Uterus (tissue), 4 donors: ENCODE data around the gene CDH15. TPM values are rescaled to one million over a fixed set of nuclear protein-coding genes. Genes with fewer than 3 reads are reported as not detected.

ENCODE experiments used
- DNase-seq, 2 donors: peaks; one replicate each; pipeline ENCODE4 v3.0.0-alpha.2; 2019 to 2020
- H3K27ac ChIP-seq, 2 donors: fragments of 200-600 bp; sonication (generic); 1 replicate in 1 of 2; 2 replicates in 1 of 2; pipeline ENCODE4 v1.5.1; 2016 to 2018
- H3K27me3 ChIP-seq, 2 donors: fragments of 200-600 bp; sonication (generic); one replicate each; pipeline ENCODE4 v1.5.1; 2018 to 2019; ENCODE audit warnings: control low read depth in 1 of 2
- H3K36me3 ChIP-seq, 2 donors: fragments of 200-600 bp; sonication (generic); one replicate each; pipeline ENCODE4 v1.5.1; 2019; ENCODE audit warnings: control low read depth in 1 of 2
- H3K4me1 ChIP-seq, 2 donors: fragments of 200-600 bp; sonication (generic); one replicate each; pipeline ENCODE4 v1.5.1; 2018 to 2019; ENCODE audit warnings: control low read depth in 1 of 2
- H3K4me3 ChIP-seq, 2 donors: fragments of 200-600 bp; sonication (generic); 1 replicate in 1 of 2; 2 replicates in 1 of 2; pipeline ENCODE4 v1.5.1; 2018 to 2019; ENCODE audit warnings: mild to moderate bottlenecking in 1 of 2
- H3K9me3 ChIP-seq, 2 donors: fragments of 200-600 bp; sonication (generic); one replicate each; pipeline ENCODE4 v1.5.1; 2019; ENCODE audit warnings: control low read depth in 1 of 2
- CTCF ChIP-seq, 4 experiments: fragments of 200-600 bp in 2 of 4; fragments of 450-650 bp in 2 of 4; sonication (generic) in 2 of 4; IDR thresholded peaks; one replicate each; pipeline ENCODE4 v1.5.1; 2016 to 2019; ENCODE audit warnings: antibody characterized with exemption in 4 of 4, mild to moderate bottlenecking in 2 of 4, moderate library complexity in 1 of 4
- POLR2A ChIP-seq, 2 donors: fragments of 450-650 bp; IDR thresholded peaks; one replicate each; pipeline ENCODE4 v1.6.1; 2016; ENCODE audit warnings: antibody characterized with exemption in 2 of 2, mild to moderate bottlenecking in 1 of 2, moderate library complexity in 1 of 2
- intact Hi-C: fragments of 100-400 bp; cut with DNase I; formaldehyde crosslinking; loops from one replicate; pipeline ENCODE4 v1.15.1; 2023; ENCODE audit warnings: low total_unique reads
- total RNA-seq, 4 donors: library from RNA; depleted of rRNA in 3 of 4; stranded (reverse); fragments of >200 nt in 3 of 4; gene quantifications; one replicate each; pipeline versions ENCODE4 v1.1.0 to v1.2.4, GENCODE V29; 2014 to 2023
- donor health status: DM: yes; HTN: yes; CAD: no.

CDH15 gene
- total RNA-seq, 4 donors from 2014 or later: 0.21 TPM; not detected in 3

DNA sequence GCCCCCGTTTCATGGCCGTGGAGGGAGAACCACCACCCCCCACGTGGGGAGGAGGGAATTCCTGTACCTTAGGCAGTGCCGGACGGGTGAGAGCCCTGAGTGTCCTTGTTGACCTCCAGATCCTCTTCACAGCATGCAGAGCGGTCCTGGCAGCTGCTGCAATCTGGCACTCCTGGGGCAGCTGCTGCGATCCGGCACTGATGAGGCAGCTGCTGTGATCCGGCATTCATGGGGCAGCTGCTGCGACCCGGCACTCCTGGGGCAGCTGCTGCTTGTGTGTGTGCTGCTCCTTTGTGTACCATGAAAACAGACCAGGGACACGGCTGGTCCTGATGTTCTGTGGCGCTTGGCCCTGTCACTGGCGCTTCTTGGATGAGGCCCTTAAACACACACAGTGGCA, 58.7 kb downstream of the CDH15 start:
- no peaks in the 10 kb centered on the region for H3K9me3 ChIP-seq
- no peaks in the 10 kb centered on the region for H3K36me3 ChIP-seq
- DNase-seq: no peak
- H3K4me3 ChIP-seq: no peak overlapping the region
- H3K27me3 ChIP-seq: no peaks in the 10 kb centered on the region
- intact Hi-C loops: no loop called here
- TF ChIP-seq POLR2A (IDR thresholded peaks at IDR 0.05) (no peak), CTCF (IDR thresholded peaks at IDR 0.05) (no peak)
- no peak overlapping the region for H3K27ac ChIP-seq
- H3K4me1 ChIP-seq: no peaks in the 10 kb centered on the region

DNA sequence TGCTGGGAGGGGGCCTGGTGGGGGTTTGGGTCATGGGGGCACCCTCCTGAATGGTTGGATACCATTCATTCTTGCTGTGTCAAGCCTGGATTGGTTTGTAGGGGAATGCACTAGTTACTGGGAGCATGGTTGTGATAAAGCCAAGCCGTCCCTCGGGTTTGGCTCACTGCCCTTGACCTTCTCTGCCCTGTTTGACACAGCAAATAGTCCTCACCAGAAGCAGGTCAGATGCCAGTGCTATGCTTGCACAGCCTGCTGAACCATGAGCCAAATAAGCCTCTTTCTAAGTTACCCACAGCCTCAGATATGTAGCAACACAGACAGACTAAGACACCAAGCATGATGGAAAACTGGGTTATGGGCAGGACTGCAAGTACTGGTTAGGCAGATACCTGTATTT, 60.6 kb downstream of the CDH15 start:
- Histone ChIP-seq H3K27me3 (no peaks in the 10 kb centered on the region), H3K27ac (no peak overlapping the region), H3K4me3 (no peak overlapping the region), H3K9me3 (no peaks in the 10 kb centered on the region), H3K36me3 (no peaks in the 10 kb centered on the region), H3K4me1 (no peaks in the 10 kb centered on the region)
- DNase-seq: no peak
- intact Hi-C loops: no loop called here
- TF ChIP-seq POLR2A (IDR thresholded peaks at IDR 0.05) (no peak), CTCF (IDR thresholded peaks at IDR 0.05) (no peak)

GRCh38 chr16:89233678-89234490, 62.3 kb downstream of the CDH15 start:
- no peaks in the 10 kb centered on the region for H3K27me3 ChIP-seq
- no peaks in the 10 kb centered on the region for H3K36me3 ChIP-seq
- H3K27ac ChIP-seq: no peak overlapping the region
- H3K9me3 ChIP-seq: no peaks in the 10 kb centered on the region
- no peak for TF ChIP-seq CTCF (IDR thresholded peaks at IDR 0.05)
- no peak for TF ChIP-seq POLR2A (IDR thresholded peaks at IDR 0.05)
- intact Hi-C loops: no loop called here
- no peak for DNase-seq
- no peaks in the 10 kb centered on the region for H3K4me1 ChIP-seq
- no peak overlapping the region for H3K4me3 ChIP-seq

DNA sequence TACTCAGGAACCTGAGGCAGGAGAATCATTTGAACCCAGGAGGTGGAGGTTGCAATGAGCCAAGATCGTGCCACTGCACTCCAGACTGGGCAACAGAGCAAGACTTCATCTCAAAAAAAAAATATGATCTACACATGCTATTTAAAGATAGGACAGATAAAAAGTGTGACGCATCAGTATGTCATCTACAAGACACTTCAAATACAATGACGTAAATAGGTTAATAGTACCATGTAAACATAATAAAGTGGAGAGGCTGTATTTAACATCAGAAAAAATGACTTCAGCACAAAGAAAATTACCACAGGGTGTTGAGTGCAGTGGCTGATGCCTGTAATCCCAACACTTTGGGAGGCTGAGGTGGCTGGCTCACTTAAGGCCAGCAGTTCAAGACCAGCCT, 66.2 kb downstream of the CDH15 start:
- DNase-seq: no peak
- no peaks in the 10 kb centered on the region for H3K36me3 ChIP-seq
- no peak for TF ChIP-seq CTCF (IDR thresholded peaks at IDR 0.05)
- no peak for TF ChIP-seq POLR2A (IDR thresholded peaks at IDR 0.05)
- no peaks in the 10 kb centered on the region for H3K9me3 ChIP-seq
- H3K27me3 ChIP-seq: no peaks in the 10 kb centered on the region
- intact Hi-C loops: no loop called here
- no peaks in the 10 kb centered on the region for H3K4me1 ChIP-seq
- H3K27ac ChIP-seq: no peak overlapping the region
- no peak overlapping the region for H3K4me3 ChIP-seq

DNA sequence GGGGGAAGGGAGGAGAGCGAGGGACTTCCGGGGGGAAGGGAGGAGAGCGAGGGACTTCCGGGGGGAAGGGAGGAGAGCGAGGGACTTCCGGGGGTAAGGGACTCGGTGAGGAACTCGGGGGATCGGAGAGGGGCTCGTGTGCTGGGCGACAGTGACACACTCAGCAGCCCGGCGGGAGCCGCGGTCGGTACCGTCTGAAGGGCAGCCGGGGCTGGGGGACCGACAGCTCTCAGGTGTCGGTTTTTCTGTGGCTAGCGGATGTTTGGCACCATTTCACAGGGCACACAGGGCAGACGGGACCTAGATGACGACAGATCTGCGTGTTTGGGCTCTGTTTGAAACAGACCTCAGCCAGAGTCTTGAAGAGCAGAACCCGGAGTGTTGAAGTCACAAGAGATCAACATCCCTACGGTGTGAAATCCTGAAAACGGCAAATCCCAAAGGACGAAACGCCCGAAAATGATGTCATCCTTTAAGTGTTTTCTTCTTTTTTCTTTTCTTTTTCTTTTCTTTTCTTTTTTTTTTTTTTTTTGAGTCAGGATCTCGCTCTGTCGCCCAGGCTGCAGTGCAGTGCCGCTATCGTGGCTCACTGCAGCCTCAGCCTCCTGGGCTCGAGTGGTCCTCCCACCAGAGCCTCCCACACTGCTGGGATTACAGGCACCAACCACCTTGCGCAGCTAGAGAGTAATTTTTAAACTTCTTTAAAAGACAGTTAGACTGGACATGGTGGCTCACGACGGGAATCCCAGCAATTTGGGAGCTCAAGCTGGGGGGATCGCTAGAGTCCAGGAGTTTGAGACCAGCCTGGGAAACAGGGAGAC, 69.8 kb downstream of the CDH15 start:
- H3K9me3 ChIP-seq: no peaks in the 10 kb centered on the region
- intact Hi-C loops: no loop called here
- H3K27me3 ChIP-seq: no peaks in the 10 kb centered on the region
- peaks cover 0 to under 1% of the 10 kb centered on the region in 2 donors for H3K4me1 ChIP-seq
- TF ChIP-seq CTCF (IDR thresholded peaks at IDR 0.05): no peak
- peak; percentile 48 to 82 for TF ChIP-seq POLR2A (IDR thresholded peaks at IDR 0.05)
- DNase-seq: peak; percentile 70 to 75
- peak overlapping the region; percentile 86 to 99 for H3K27ac ChIP-seq
- peak overlapping the region; percentile 87 to 88 for H3K4me3 ChIP-seq
- no peaks in the 10 kb centered on the region for H3K36me3 ChIP-seq
